Endothelial cell (in vitro differentiated cells): ENCODE measurements around the gene RIPOR3. TPM values are rescaled to one million over a fixed set of nuclear protein-coding genes. Genes with fewer than 3 reads are reported as not detected.

Source experiments
- DNase-seq: peaks from one replicate; pipeline ENCODE4 v3.0.0; 2021; ENCODE audit warnings: low spot score
- H3K27ac Mint-ChIP-seq: one replicate; pipeline ENCODE4 v1.8.0; 2021; ENCODE audit warnings: mixed read lengths, inconsistent platforms; ENCODE audit not compliant: unreplicated experiment
- H3K27me3 Mint-ChIP-seq: one replicate; pipeline ENCODE4 v1.8.0; 2021; ENCODE audit warnings: mild to moderate bottlenecking, moderate library complexity, mixed read lengths, inconsistent platforms; ENCODE audit not compliant: unreplicated experiment
- H3K36me3 Mint-ChIP-seq: one replicate; pipeline ENCODE4 v1.8.0; 2021; ENCODE audit warnings: mild to moderate bottlenecking, low read depth, mixed read lengths, inconsistent platforms; ENCODE audit not compliant: unreplicated experiment
- H3K4me1 Mint-ChIP-seq: one replicate; pipeline ENCODE4 v1.8.0; 2021; ENCODE audit warnings: mild to moderate bottlenecking, mixed read lengths, inconsistent platforms; ENCODE audit not compliant: unreplicated experiment
- H3K4me3 Mint-ChIP-seq: one replicate; pipeline ENCODE4 v1.8.0; 2021; ENCODE audit warnings: mild to moderate bottlenecking, mixed read lengths, inconsistent platforms; ENCODE audit not compliant: unreplicated experiment
- H3K9me3 Mint-ChIP-seq: one replicate; pipeline ENCODE4 v1.8.0; 2021; ENCODE audit warnings: mixed read lengths, inconsistent platforms; ENCODE audit not compliant: unreplicated experiment
- total RNA-seq: library from RNA; stranded (reverse); fragmentation: NEBNext Ultra II Directional; extraction: Animal tissue kit (Norgen Biotek cat#: 25700); gene quantifications from one replicate; pipeline ENCODE4 v1.2.1, GENCODE V29; 2021; ENCODE audit not compliant: unreplicated experiment
- TF ChIP-seq, protein P1 (sequence below): fragments of 200-600 bp; sonication (generic); IDR thresholded peaks from one replicate; pipeline ENCODE4 v1.5.0; 2021; ENCODE audit warnings: antibody characterized with exemption; ENCODE audit not compliant: unreplicated experiment

The RIPOR3 gene
- total RNA-seq, 1 donor from 2014 or later, result 11.2 TPM

GRCh38 chr20:50610212-50610718, 81.1 kb downstream of the RIPOR3 start:
- Mint-ChIP-seq H3K27ac (no peak overlapping the region), H3K27me3 (peaks cover 5% of the 10 kb centered on the region), H3K4me1 (peaks cover 3% of the 10 kb centered on the region), H3K36me3 (no peaks in the 10 kb centered on the region), H3K4me3 (no peak overlapping the region), H3K9me3 (no peaks in the 10 kb centered on the region)
- TF ChIP-seq, protein P1, sequence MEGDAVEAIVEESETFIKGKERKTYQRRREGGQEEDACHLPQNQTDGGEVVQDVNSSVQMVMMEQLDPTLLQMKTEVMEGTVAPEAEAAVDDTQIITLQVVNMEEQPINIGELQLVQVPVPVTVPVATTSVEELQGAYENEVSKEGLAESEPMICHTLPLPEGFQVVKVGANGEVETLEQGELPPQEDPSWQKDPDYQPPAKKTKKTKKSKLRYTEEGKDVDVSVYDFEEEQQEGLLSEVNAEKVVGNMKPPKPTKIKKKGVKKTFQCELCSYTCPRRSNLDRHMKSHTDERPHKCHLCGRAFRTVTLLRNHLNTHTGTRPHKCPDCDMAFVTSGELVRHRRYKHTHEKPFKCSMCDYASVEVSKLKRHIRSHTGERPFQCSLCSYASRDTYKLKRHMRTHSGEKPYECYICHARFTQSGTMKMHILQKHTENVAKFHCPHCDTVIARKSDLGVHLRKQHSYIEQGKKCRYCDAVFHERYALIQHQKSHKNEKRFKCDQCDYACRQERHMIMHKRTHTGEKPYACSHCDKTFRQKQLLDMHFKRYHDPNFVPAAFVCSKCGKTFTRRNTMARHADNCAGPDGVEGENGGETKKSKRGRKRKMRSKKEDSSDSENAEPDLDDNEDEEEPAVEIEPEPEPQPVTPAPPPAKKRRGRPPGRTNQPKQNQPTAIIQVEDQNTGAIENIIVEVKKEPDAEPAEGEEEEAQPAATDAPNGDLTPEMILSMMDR, result no peak
- no peak for DNase-seq

DNA sequence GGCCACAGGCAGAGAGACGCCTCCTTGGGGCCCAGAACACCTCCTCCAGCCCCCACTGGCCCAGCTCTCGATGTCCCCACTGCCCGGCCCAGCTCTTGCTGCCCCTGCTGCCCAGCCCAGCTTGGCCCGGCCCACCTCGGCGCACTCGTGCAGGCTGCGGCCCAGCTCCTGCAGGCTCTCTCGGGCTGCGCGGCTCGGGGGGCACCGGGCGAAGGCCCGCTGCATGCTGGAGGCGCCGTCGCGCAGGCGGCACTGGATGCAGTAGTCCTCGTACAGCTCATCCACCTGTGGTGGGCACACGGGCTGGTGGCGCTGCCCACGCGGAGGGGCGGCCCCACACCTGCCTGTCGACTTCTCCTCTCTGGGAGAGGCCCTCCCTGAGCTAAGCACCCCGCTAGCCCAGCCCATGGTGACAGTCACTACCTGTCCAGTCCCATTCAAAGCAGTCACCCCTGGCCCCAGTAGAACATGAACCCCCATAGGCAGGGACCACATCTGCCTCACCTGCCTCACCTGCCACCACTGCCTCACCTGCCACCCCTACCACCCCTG, 81.8 kb downstream of the RIPOR3 start:
- Mint-ChIP-seq H3K9me3 (no peaks in the 10 kb centered on the region), H3K27ac (no peak overlapping the region), H3K4me1 (no peaks in the 10 kb centered on the region), H3K4me3 (no peak overlapping the region), H3K27me3 (peaks cover 5% of the 10 kb centered on the region), H3K36me3 (no peaks in the 10 kb centered on the region)
- TF ChIP-seq, protein P1, result no peak
- no peak for DNase-seq

DNA sequence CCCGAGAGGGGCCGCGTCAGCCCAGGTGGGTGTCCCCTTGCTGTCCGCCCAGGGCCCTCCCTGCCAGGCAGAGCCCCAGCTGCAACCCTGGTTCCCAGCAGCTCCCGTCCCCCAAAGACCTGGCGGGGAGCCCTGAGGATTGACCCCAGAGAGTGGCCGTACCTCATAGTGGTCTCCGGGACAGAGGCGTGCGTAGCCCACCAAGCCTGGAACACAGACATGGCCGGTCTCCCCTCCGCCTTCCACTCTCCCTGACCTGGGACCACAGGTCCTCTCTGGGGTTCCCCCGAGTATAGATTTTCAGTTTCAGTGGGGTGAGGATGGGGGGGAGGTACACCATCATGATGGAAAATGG, 82.6 kb downstream of the RIPOR3 start:
- Mint-ChIP-seq H3K36me3 (no peaks in the 10 kb centered on the region), H3K27me3 (peaks cover 8% of the 10 kb centered on the region), H3K4me3 (no peak overlapping the region), H3K27ac (no peak overlapping the region), H3K9me3 (no peaks in the 10 kb centered on the region), H3K4me1 (no peaks in the 10 kb centered on the region)
- no peak for DNase-seq
- TF ChIP-seq, protein P1, result no peak

- DNase-seq, result no peak
- H3K27me3 Mint-ChIP-seq, result peaks cover 8% of the 10 kb centered on the region
- H3K4me3 Mint-ChIP-seq, result no peak overlapping the region
- H3K9me3 Mint-ChIP-seq, result no peaks in the 10 kb centered on the region
- no peak overlapping the region for H3K27ac Mint-ChIP-seq
- no peaks in the 10 kb centered on the region for H3K4me1 Mint-ChIP-seq
- TF ChIP-seq, protein P1, result no peak
- H3K36me3 Mint-ChIP-seq, result no peaks in the 10 kb centered on the region
Observed at GRCh38 chr20:50607850-50608749, 83.2 kb downstream of the RIPOR3 start.

GRCh38 chr20:50607436-50607835, 83.9 kb downstream of the RIPOR3 start:
- no peak overlapping the region for H3K4me3 Mint-ChIP-seq
- no peaks in the 10 kb centered on the region for H3K36me3 Mint-ChIP-seq
- peaks cover 11% of the 10 kb centered on the region for H3K27me3 Mint-ChIP-seq
- no peaks in the 10 kb centered on the region for H3K4me1 Mint-ChIP-seq
- no peak overlapping the region for H3K27ac Mint-ChIP-seq
- TF ChIP-seq, protein P1, result no peak
- H3K9me3 Mint-ChIP-seq, result no peaks in the 10 kb centered on the region
- no peak for DNase-seq
